A673 (cell line): ENCODE measurements around the gene ARHGAP6. TPM values are rescaled to one million over a fixed set of nuclear protein-coding genes. Genes with fewer than 3 reads are reported as not detected.
"Not testable (repeated sequence)": the region's sequence is repeated elsewhere in the genome, so short reads cannot be mapped to it uniquely, and the experiment has no call there.

Experiments used
- BruUV-seq: library from RNA; stranded (reverse); fragments of 400-500 nt; replicated peaks from 2 replicates; lab custom pipeline; 2021; lab: Mats Ljungman, UMichigan
- CTCF ChIA-PET: fragments of 300-600 bp; sonication (Branson Sonifier 250); formaldehyde crosslinking; loops from one replicate; lab custom pipeline; 2022; ENCODE audit warnings: antibody characterized with exemption; lab: Charles Lee
- POLR2A ChIA-PET: fragments of 300-600 bp; sonication (Branson Sonifier 250); formaldehyde crosslinking; loops from one replicate; lab custom pipeline; 2022; ENCODE audit warnings: antibody characterized with exemption; ENCODE audit not compliant: low non-redundant PET; lab: Charles Lee
- DNase-seq: peaks from one replicate; pipeline ENCODE4 v3.0.0-alpha.2; 2015; ENCODE audit warnings: low spot score
- H3K27ac ChIP-seq: fragments of 200-600 bp; sonication (generic); 2 replicates; pipeline ENCODE4 v1.5.1; 2016; ENCODE audit warnings: mixed run types, low read depth, mild to moderate bottlenecking, mixed read lengths, antibody characterized with exemption, low read length; ENCODE audit not compliant: poor library complexity, severe bottlenecking
- H3K27me3 ChIP-seq: fragments of 200-600 bp; sonication (generic); replicated peaks from 2 replicates; pipeline ENCODE4 v1.6.1; 2017; ENCODE audit warnings: mixed run types, low read depth, mild to moderate bottlenecking, mixed read lengths, antibody characterized with exemption, low read length; ENCODE audit not compliant: insufficient read depth, poor library complexity
- H3K36me3 ChIP-seq: fragments of 200-600 bp; sonication (generic); 2 replicates; pipeline ENCODE4 v1.6.1; 2016; ENCODE audit warnings: mixed run types, mild to moderate bottlenecking, mixed read lengths, antibody characterized with exemption, low read length; ENCODE audit not compliant: insufficient read depth, poor library complexity, severe bottlenecking
- H3K4me1 ChIP-seq: fragments of 200-600 bp; sonication (generic); 2 replicates; pipeline ENCODE4 v1.6.1; 2017; ENCODE audit warnings: mixed run types, mild to moderate bottlenecking, mixed read lengths, antibody characterized with exemption, low read length; ENCODE audit not compliant: insufficient read depth, poor library complexity, severe bottlenecking
- H3K4me3 ChIP-seq: fragments of 200-600 bp; sonication (generic); 2 replicates; pipeline ENCODE4 v1.5.1; 2016; ENCODE audit warnings: low read depth, mixed run types, mild to moderate bottlenecking, mixed read lengths, low read length; ENCODE audit not compliant: poor library complexity, severe bottlenecking
- H3K9me3 ChIP-seq: fragments of 200-600 bp; sonication (generic); 2 replicates; pipeline ENCODE4 v1.6.1; 2016; ENCODE audit warnings: mixed run types, low read depth, mild to moderate bottlenecking, mixed read lengths, antibody characterized with exemption, low read length; ENCODE audit not compliant: poor library complexity, severe bottlenecking
- CTCF ChIP-seq: fragments of 300-800, 200-600 bp; sonication (generic); conservative IDR thresholded peaks from 2 replicates; pipeline ENCODE4 v1.5.1; 2017; ENCODE audit warnings: low read depth, mild to moderate bottlenecking, antibody characterized with exemption, low read length, moderate library complexity, mixed read lengths
- EZH2 ChIP-seq: fragments of 200-600 bp; sonication (generic); IDR thresholded peaks from 2 replicates; pipeline ENCODE4 v1.6.1; 2017; ENCODE audit warnings: borderline replicate concordance, low read depth, mild to moderate bottlenecking, mixed read lengths, antibody characterized with exemption, low read length; ENCODE audit not compliant: poor library complexity, severe bottlenecking
- intact Hi-C: fragments of 100-400 bp; cut with micrococcal nuclease; formaldehyde crosslinking; loops from one replicate; pipeline ENCODE4 v1.10.0; 2022; ENCODE audit not compliant: unreplicated experiment
- total RNA-seq: library from RNA; stranded (reverse); gene quantifications from 2 replicates; pipeline ENCODE4 v1.2.3, GENCODE V29; 2021

ARHGAP6 gene
- total RNA-seq, 1 experiment from 2014 or later = not detected

- CTCF ChIA-PET = no interaction called here
Measured at GRCh38 chrX:11124112-11124511, 541.6 kb downstream of the ARHGAP6 start.

GRCh38 chrX:11123087-11123486, 542.6 kb downstream of the ARHGAP6 start:
- H3K27ac ChIP-seq, H3K4me1 ChIP-seq, POLR2A ChIA-PET, intact Hi-C loops, CTCF ChIA-PET, H3K27me3 ChIP-seq, DNase-seq, BruUV-seq, H3K4me3 ChIP-seq, H3K9me3 ChIP-seq: not testable (repeated sequence)
- H3K36me3 ChIP-seq = peaks cover 14% of the 10 kb centered on the region

More at GRCh38 chrX:11124112-11124511, 541.6 kb downstream of the ARHGAP6 start:
- Histone ChIP-seq H3K4me3 (no peak overlapping the region), H3K36me3 (peaks cover 4% of the 10 kb centered on the region), H3K4me1 (no peaks in the 10 kb centered on the region), H3K9me3 (no peaks in the 10 kb centered on the region), H3K27ac (no peak overlapping the region), H3K27me3 (no peaks in the 10 kb centered on the region)
- POLR2A ChIA-PET = no interaction called here
- no peak for TF ChIP-seq EZH2
- TF ChIP-seq CTCF = no peak
- DNase-seq = no peak
- intact Hi-C loops = no loop called here
- no TSS peak for BruUV-seq

- Histone ChIP-seq H3K9me3 (no peaks in the 10 kb centered on the region), H3K27ac (no peak overlapping the region), H3K4me3 (no peak overlapping the region), H3K36me3 (peaks cover 47% of the 10 kb centered on the region), H3K4me1 (no peaks in the 10 kb centered on the region), H3K27me3 (no peaks in the 10 kb centered on the region)
- intact Hi-C loops = no loop called here
- POLR2A ChIA-PET = no interaction called here
- DNase-seq = no peak
- TF ChIP-seq CTCF = no peak
- TF ChIP-seq EZH2 = no peak
- BruUV-seq = no TSS peak
- CTCF ChIA-PET = no interaction called here
Measured at GRCh38 chrX:11119313-11119943, 546.3 kb downstream of the ARHGAP6 start.

GRCh38 chrX:11117745-11118144, 548.0 kb downstream of the ARHGAP6 start:
- CTCF ChIA-PET = no interaction called here
- POLR2A ChIA-PET = no interaction called here
- Histone ChIP-seq H3K4me3 (no peak overlapping the region), H3K4me1 (no peaks in the 10 kb centered on the region), H3K27ac (no peak overlapping the region), H3K9me3 (no peaks in the 10 kb centered on the region), H3K27me3 (no peaks in the 10 kb centered on the region), H3K36me3 (peaks cover 47% of the 10 kb centered on the region)
- TF ChIP-seq EZH2 (no peak), CTCF (no peak)
- BruUV-seq = no TSS peak
- no peak for DNase-seq
- intact Hi-C loops = no loop called here
